Neural cell (in vitro differentiated cells): ENCODE data around the gene JMJD7.

ENCODE experiments used
- CTCF ChIP-seq: fragments of 450-650 bp; IDR thresholded peaks from 2 replicates; pipeline ENCODE4 v1.5.1; 2014; ENCODE audit warnings: antibody characterized with exemption, mild to moderate bottlenecking, moderate library complexity; ENCODE audit not compliant: poor library complexity, severe bottlenecking
- EZH2 ChIP-seq: fragments of 200-600, 300-800 bp; shearing (Covaris generic), sonication (generic); IDR thresholded peaks from 2 replicates; pipeline ENCODE4 v1.6.1; 2014; ENCODE audit warnings: antibody characterized with exemption, low read length, borderline replicate concordance, mild to moderate bottlenecking; ENCODE audit not compliant: insufficient read depth, poor library complexity, severe bottlenecking

GRCh38 chr15:41799488-41799805 lies 28.4 kb upstream of the JMJD7 start:
- TF ChIP-seq EZH2 (no peak), CTCF (no peak)
